DND-41 (cell line): ENCODE data around the gene GATB.

Experiments used
- EZH2 ChIP-seq: IDR thresholded peaks from 3 replicates; pipeline ENCODE4 v1.6.1; 2012; ENCODE audit warnings: borderline replicate concordance, low read depth, mild to moderate bottlenecking, moderate library complexity, low read length, inconsistent platforms; ENCODE audit not compliant: severe bottlenecking
- TF ChIP-seq, protein P1 (sequence below): IDR thresholded peaks from 2 replicates; pipeline ENCODE4 v1.5.1; 2012; ENCODE audit warnings: borderline replicate concordance, low read length, moderate library complexity, mild to moderate bottlenecking; ENCODE audit not compliant: poor library complexity, severe bottlenecking; ENCODE audit errors: extremely low read depth

DNA sequence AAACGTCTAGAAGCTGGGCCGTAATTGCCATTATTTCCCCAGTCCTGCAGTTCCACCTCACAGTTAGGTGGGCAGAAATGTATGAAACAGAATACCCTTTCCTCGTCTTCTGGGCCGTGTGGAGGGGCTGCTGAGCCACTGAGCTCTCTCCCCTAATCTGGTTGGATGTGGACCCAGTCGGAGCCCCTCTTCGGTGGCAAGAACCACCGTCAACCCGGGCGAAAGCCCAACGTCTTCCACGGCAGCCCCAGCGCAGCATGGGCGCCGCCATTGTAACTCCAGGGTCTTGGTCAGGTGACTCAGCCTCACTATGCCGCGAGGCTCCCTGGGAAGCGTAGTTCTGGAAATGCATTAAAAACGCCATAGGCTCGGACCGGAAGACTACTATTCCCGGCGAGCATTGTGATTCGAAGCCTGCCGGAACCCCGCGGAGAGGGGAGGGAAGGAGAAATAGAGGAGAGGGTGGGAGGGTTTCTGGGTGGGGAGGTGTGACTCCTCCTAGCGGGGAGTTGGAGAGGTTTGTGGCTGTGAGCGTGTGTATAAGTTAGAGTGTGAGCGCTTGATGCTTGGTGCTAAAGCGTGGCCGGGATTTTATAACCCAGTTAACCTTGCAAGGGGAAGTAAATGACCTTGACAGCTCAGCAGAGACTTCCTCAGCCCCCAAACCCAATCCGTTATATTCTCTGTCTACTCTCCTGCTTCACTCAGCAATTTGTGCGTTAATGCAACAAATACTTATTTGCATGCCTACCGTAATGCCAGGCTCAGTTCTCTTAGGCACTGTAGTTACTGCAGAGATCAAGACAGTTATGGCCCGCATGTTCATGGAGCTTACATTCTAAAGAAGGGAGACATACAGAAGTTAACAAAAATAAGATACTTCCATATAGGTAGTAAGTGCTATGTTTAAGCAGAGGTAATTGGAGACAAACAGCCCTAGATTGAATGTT, at the start of gene GATB:
- TF ChIP-seq, protein P1, sequence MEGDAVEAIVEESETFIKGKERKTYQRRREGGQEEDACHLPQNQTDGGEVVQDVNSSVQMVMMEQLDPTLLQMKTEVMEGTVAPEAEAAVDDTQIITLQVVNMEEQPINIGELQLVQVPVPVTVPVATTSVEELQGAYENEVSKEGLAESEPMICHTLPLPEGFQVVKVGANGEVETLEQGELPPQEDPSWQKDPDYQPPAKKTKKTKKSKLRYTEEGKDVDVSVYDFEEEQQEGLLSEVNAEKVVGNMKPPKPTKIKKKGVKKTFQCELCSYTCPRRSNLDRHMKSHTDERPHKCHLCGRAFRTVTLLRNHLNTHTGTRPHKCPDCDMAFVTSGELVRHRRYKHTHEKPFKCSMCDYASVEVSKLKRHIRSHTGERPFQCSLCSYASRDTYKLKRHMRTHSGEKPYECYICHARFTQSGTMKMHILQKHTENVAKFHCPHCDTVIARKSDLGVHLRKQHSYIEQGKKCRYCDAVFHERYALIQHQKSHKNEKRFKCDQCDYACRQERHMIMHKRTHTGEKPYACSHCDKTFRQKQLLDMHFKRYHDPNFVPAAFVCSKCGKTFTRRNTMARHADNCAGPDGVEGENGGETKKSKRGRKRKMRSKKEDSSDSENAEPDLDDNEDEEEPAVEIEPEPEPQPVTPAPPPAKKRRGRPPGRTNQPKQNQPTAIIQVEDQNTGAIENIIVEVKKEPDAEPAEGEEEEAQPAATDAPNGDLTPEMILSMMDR, result peak; percentile 66
- TF ChIP-seq EZH2, result no peak
